Measurements from ENCODE around the gene L2HGDH. TPM values are rescaled to one million over a fixed set of nuclear protein-coding genes. Genes with fewer than 3 reads are reported as not detected.
A peak's percentile ranks its signal among the peaks of the same experiment; 100 is the strongest.

The L2HGDH gene
- total RNA-seq, 1 donor from 2014 or later: 10.8 TPM

DNA sequence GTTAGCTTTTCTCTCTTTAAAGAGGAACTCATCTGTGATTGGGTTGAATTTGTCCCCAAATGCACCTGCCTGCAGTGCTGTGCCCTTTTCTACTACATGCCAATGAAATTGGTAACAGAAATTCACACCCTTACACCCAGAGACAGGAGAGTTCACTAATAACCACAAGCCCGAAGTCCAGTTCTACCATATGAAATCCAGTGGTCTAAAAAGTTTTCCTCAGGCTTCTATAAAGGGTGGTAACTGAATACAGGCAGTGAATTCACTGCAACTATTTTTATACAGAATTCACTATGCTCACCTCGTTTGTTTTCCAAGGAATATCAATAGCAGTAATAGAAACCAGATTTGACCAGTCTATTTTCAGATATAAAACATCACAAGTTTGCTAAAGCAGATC is 49.2 kb downstream of the L2HGDH start:
- peaks cover 5% of the 10 kb centered on the region for H3K4me1 Mint-ChIP-seq (ENCODE audit: unreplicated experiment)
- H3K9me3 Mint-ChIP-seq: no peaks in the 10 kb centered on the region
- DNase-seq (ENCODE audit: extremely low spot score, unreplicated experiment): no peak
- H3K36me3 Mint-ChIP-seq: peaks cover 7% of the 10 kb centered on the region
- H3K4me3 Mint-ChIP-seq: no peak overlapping the region
- H3K27me3 Mint-ChIP-seq: no peaks in the 10 kb centered on the region
- H3K27ac Mint-ChIP-seq: no peak overlapping the region
- TF ChIP-seq, protein P1, sequence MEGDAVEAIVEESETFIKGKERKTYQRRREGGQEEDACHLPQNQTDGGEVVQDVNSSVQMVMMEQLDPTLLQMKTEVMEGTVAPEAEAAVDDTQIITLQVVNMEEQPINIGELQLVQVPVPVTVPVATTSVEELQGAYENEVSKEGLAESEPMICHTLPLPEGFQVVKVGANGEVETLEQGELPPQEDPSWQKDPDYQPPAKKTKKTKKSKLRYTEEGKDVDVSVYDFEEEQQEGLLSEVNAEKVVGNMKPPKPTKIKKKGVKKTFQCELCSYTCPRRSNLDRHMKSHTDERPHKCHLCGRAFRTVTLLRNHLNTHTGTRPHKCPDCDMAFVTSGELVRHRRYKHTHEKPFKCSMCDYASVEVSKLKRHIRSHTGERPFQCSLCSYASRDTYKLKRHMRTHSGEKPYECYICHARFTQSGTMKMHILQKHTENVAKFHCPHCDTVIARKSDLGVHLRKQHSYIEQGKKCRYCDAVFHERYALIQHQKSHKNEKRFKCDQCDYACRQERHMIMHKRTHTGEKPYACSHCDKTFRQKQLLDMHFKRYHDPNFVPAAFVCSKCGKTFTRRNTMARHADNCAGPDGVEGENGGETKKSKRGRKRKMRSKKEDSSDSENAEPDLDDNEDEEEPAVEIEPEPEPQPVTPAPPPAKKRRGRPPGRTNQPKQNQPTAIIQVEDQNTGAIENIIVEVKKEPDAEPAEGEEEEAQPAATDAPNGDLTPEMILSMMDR (conservative IDR thresholded peaks at IDR 0.05): no peak

DNA sequence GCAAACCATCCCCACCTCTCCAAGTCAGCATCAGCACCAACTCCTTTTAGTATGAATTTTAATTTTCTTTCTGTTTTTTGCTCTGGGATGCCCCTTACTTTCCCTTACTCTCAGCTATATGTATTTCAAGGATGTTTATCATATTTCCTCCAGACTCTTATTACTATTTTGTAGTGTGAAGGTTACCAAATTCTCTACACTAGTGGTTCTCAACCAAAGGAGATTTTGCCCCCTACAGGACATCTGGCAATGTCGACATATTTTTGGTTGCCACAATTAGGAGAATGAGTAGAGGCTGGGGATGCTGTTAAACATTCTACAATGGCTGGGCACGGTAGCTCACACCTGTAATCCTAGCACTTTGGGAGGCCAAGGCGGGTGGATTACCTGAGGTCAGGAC is 51.5 kb downstream of the L2HGDH start:
- no peak overlapping the region for H3K27ac Mint-ChIP-seq
- no peaks in the 10 kb centered on the region for H3K9me3 Mint-ChIP-seq
- H3K27me3 Mint-ChIP-seq: no peaks in the 10 kb centered on the region
- H3K4me1 Mint-ChIP-seq (ENCODE audit: unreplicated experiment): peaks cover 5% of the 10 kb centered on the region
- no peak overlapping the region for H3K4me3 Mint-ChIP-seq
- TF ChIP-seq, protein P1 (conservative IDR thresholded peaks at IDR 0.05): peak; percentile 64
- H3K36me3 Mint-ChIP-seq: peaks cover 7% of the 10 kb centered on the region
- no peak for DNase-seq (ENCODE audit: extremely low spot score, unreplicated experiment)

DNA sequence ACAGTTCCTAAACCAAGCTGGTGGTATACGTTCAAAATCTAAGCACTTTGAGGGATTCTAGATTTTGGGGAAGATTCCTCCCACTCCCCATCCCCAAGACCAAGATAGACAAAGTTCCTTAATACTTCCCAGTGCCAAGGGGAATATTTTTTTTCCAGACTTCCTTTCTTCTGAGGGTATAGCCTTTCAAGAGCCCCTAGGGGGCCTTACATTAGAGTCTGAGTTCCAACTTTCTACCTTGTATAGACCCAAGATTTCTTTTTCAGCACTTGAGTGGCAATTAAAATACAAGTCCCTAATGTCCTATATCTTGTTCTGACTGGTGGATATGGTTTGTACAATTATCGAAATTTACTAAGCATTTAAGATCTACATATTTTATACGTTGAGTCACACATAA is 52.0 kb downstream of the L2HGDH start:
- Mint-ChIP-seq H3K27ac (no peak overlapping the region), H3K9me3 (no peaks in the 10 kb centered on the region), H3K4me3 (no peak overlapping the region), H3K4me1 (ENCODE audit: unreplicated experiment) (peaks cover 5% of the 10 kb centered on the region), H3K36me3 (peaks cover 7% of the 10 kb centered on the region), H3K27me3 (no peaks in the 10 kb centered on the region)
- TF ChIP-seq, protein P1 (conservative IDR thresholded peaks at IDR 0.05): no peak
- DNase-seq (ENCODE audit: extremely low spot score, unreplicated experiment): no peak

DNA sequence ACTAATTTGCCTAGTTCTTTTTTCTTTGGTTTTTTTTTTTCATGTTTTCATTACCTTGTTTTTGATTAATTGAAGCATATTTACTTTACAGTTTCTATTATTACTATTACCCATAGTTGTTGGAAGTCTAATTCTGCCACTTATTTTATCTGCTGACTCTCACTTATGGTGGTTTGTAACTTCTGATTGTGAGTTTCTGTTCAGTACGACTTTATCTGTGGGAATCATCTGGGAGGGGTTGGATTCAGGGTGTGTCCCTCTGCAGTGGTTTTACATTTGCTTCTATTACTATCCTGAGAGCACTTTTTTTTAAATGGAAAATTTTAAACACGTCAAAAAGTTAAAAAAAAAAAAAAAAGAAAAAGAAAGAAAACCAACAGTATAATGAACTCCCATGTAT is 54.3 kb downstream of the L2HGDH start:
- Mint-ChIP-seq H3K9me3 (no peaks in the 10 kb centered on the region), H3K4me3 (no peak overlapping the region), H3K27ac (no peak overlapping the region), H3K36me3 (peaks cover 12% of the 10 kb centered on the region), H3K27me3 (no peaks in the 10 kb centered on the region), H3K4me1 (ENCODE audit: unreplicated experiment) (peaks cover 5% of the 10 kb centered on the region)
- DNase-seq (ENCODE audit: extremely low spot score, unreplicated experiment): no peak
- TF ChIP-seq, protein P1 (conservative IDR thresholded peaks at IDR 0.05): no peak

DNA sequence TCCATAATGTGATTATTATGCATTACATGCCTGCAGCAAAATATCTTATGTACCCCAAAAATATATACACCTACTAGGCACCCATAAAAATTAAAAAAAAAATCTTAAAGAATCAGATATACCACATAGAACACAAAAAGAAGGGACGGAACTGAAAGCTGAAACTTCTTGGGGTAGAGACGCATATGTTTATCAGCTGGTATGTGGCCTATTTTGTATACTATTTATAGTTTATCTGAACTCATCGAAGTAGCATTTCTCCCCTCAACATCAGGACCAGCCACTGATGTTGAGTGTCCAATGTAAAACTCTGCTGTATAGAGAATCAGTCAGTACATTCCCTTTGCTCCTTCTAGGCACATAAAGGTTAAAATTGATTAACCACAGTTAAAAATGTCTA is 57.8 kb downstream of the L2HGDH start:
- no peak overlapping the region for H3K4me3 Mint-ChIP-seq
- no peaks in the 10 kb centered on the region for H3K27me3 Mint-ChIP-seq
- TF ChIP-seq, protein P1 (conservative IDR thresholded peaks at IDR 0.05): no peak
- no peaks in the 10 kb centered on the region for H3K4me1 Mint-ChIP-seq (ENCODE audit: unreplicated experiment)
- H3K9me3 Mint-ChIP-seq: no peaks in the 10 kb centered on the region
- no peak overlapping the region for H3K27ac Mint-ChIP-seq
- DNase-seq (ENCODE audit: extremely low spot score, unreplicated experiment): no peak
- peaks cover 9% of the 10 kb centered on the region for H3K36me3 Mint-ChIP-seq
